Measurements from ENCODE around the gene NACA.
"Not testable (repeated sequence)": the region's sequence is repeated elsewhere in the genome, so short reads cannot be mapped to it uniquely, and the experiment has no call there.

Gene NACA

GRCh38 chr12:56724972-56725722 is at the start of gene NACA:
Gene NACA (minus strand): TSS chr12:56725299. CDS start chr12:56724521, 778 bp downstream.
- DNase-seq (ENCODE audit: low spot score), result peak; percentile 100

- DNase-seq (ENCODE audit: low spot score), result no peak
These were observed 48.0 kb upstream of the NACA start for GRCh38 chr12:56773113-56773512.

- no peak for DNase-seq (ENCODE audit: low spot score)
These were observed 47.5 kb upstream of the NACA start for GRCh38 chr12:56772625-56773024.

GRCh38 chr12:56769868-56770267 is 44.8 kb upstream of the NACA start:
- DNase-seq (ENCODE audit: low spot score), result no peak

GRCh38 chr12:56768424-56768823 is 43.3 kb upstream of the NACA start:
- no peak for DNase-seq (ENCODE audit: low spot score)

GRCh38 chr12:56766535-56766934 is 41.4 kb upstream of the NACA start:
- no peak for DNase-seq (ENCODE audit: low spot score)

GRCh38 chr12:56763753-56764657 is 38.9 kb upstream of the NACA start:
- DNase-seq (ENCODE audit: low spot score), result no peak

- no peak for DNase-seq (ENCODE audit: low spot score)
These were observed 36.7 kb upstream of the NACA start for GRCh38 chr12:56761812-56762211.

- no peak for DNase-seq (ENCODE audit: low spot score)
These were observed 35.4 kb upstream of the NACA start for GRCh38 chr12:56760460-56760859.

- DNase-seq (ENCODE audit: low spot score), result no peak
These were observed 34.3 kb upstream of the NACA start for GRCh38 chr12:56759263-56759908.

GRCh38 chr12:56758728-56759262 is 33.7 kb upstream of the NACA start:
- no peak for DNase-seq (ENCODE audit: low spot score)

- DNase-seq (ENCODE audit: low spot score), result not testable (repeated sequence)
These were observed 32.9 kb upstream of the NACA start for GRCh38 chr12:56757971-56758370.

- DNase-seq (ENCODE audit: low spot score), result no peak
These were observed 28.5 kb upstream of the NACA start for GRCh38 chr12:56753566-56753965.

GRCh38 chr12:56751712-56752598 is 26.9 kb upstream of the NACA start, which contains the start of gene PRIM1:
Gene PRIM1 (minus strand): TSS chr12:56752323. CDS start chr12:56752298, 25 bp downstream.
- peak; percentile 94 for DNase-seq (ENCODE audit: low spot score)

GRCh38 chr12:56750596-56750995 is 25.5 kb upstream of the NACA start:
- DNase-seq (ENCODE audit: low spot score), result not testable (repeated sequence)

- DNase-seq (ENCODE audit: low spot score), result no peak
These were observed 24.8 kb upstream of the NACA start for GRCh38 chr12:56749853-56750252.

- no peak for DNase-seq (ENCODE audit: low spot score)
These were observed 24.3 kb upstream of the NACA start for GRCh38 chr12:56749359-56749758.

GRCh38 chr12:56728139-56728861 is 3.2 kb upstream of the NACA start:
- no peak for DNase-seq (ENCODE audit: low spot score)

GRCh38 chr12:56726196-56726675 is 1.1 kb upstream of the NACA start:
- not testable (repeated sequence) for DNase-seq (ENCODE audit: low spot score)

GRCh38 chr12:56725723-56726102 is 614 bp upstream of the NACA start:
- no peak for DNase-seq (ENCODE audit: low spot score)

- DNase-seq (ENCODE audit: low spot score), result no peak
These were observed 463 bp downstream of the NACA start for GRCh38 chr12:56724701-56724971.
